Activated naive CD4-positive, alpha-beta T cell treated with anti-CD3 and anti-CD28 coated beads, Interleukin-2, amount 10 ng/mL, durations not matched to agents 7 days and 5 days (primary cell): ENCODE measurements around the gene LRRC4C.
"Not testable (repeated sequence)": the region's sequence is repeated elsewhere in the genome, so short reads cannot be mapped to it uniquely, and the experiment has no call there.

Source experiments
- CTCF ChIA-PET: fragments of 350-600 bp; sonication (Branson Sonifier 250); formaldehyde crosslinking; loops from one replicate; lab custom pipeline; 2021; ENCODE audit warnings: antibody characterized with exemption; lab: Charles Lee
- DNase-seq: peaks from one replicate; pipeline ENCODE4 v3.0.0-alpha.2; 2020
- H3K27ac Mint-ChIP-seq: one replicate; pipeline ENCODE4 v1.8.0; 2021; ENCODE audit warnings: mild to moderate bottlenecking, moderate library complexity, mixed read lengths
- H3K27me3 Mint-ChIP-seq: one replicate; pipeline ENCODE4 v1.8.0; 2021; ENCODE audit warnings: mild to moderate bottlenecking, mixed read lengths
- H3K36me3 Mint-ChIP-seq: one replicate; pipeline ENCODE4 v1.8.0; 2021; ENCODE audit warnings: mixed read lengths
- H3K4me1 Mint-ChIP-seq: one replicate; pipeline ENCODE4 v1.8.0; 2021; ENCODE audit warnings: mixed read lengths
- H3K4me3 Mint-ChIP-seq: one replicate; pipeline ENCODE4 v1.8.0; 2021; ENCODE audit warnings: mild to moderate bottlenecking, moderate library complexity, mixed read lengths
- H3K9me3 Mint-ChIP-seq: one replicate; pipeline ENCODE4 v1.8.0; 2021; ENCODE audit warnings: mixed read lengths

The LRRC4C gene

DNA sequence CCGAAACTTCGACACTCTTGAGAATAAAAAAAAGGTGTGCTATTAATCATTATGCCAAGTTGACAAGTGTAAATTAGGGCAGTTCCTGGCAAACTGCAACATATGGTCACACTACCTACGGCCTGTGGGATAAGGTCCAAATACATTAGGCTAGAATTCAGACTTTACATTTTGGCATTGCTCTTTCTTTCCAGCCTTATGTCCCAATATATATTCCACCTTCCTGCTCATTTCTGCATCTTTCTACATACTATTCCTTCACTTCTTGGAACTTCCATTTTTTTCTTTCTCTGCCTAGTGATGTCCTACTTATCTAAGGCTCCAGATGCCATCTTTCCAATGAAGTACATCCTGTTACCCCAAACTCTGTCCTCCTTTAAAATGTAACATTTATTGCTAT is 577.2 kb downstream of the LRRC4C start:
- Mint-ChIP-seq H3K27ac (no peak overlapping the region), H3K27me3 (no peaks in the 10 kb centered on the region), H3K4me1 (no peaks in the 10 kb centered on the region), H3K4me3 (no peak overlapping the region), H3K9me3 (peaks cover 16% of the 10 kb centered on the region), H3K36me3 (no peaks in the 10 kb centered on the region)
- DNase-seq, result no peak
- CTCF ChIA-PET, result no interaction called here

DNA sequence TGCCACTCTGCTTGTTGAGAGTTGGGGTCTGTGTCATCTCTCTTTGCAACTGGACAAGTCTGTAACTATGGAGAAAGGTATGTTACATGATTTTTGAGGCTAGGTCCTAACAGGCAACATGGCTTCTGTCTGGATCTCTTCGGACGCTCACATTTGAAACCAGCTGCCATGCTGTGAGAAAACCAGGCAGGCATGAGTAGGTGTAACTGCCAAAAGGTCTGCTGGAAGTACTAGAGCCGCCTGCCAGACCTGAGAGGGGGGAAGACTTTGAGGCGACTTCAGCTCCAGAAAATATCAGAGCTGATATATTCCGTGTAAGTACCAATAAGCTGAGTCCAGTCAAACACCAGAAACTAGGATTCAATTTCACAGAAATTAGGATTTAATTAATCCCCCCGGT is 579.5 kb downstream of the LRRC4C start:
- Mint-ChIP-seq H3K4me3 (no peak overlapping the region), H3K27me3 (no peaks in the 10 kb centered on the region), H3K9me3 (peaks cover 20% of the 10 kb centered on the region), H3K36me3 (no peaks in the 10 kb centered on the region), H3K4me1 (no peaks in the 10 kb centered on the region), H3K27ac (no peak overlapping the region)
- CTCF ChIA-PET, result no interaction called here
- no peak for DNase-seq

DNA sequence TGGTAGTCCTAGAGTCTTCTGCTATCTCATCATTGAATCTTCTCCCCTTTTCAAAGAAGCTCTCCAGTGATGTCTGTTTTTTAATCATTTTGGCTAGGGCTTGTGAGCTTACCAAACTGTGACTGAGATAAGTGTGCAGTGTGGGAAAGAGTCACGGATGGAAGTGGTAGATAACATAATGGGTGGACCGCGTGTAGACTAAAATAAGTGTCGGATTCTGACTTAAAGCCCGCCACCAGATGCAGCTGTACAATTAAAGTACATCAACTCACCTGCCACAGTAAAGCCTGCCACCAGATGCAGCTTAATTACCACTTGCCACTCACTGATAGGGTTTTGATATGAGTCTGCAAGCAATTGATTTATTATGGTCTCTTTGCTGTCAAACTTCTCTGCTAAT is 581.5 kb downstream of the LRRC4C start:
- Mint-ChIP-seq H3K27me3 (no peaks in the 10 kb centered on the region), H3K36me3 (no peaks in the 10 kb centered on the region), H3K4me3 (no peak overlapping the region), H3K9me3 (peaks cover 26% of the 10 kb centered on the region), H3K4me1 (no peaks in the 10 kb centered on the region), H3K27ac (no peak overlapping the region)
- no peak for DNase-seq
- CTCF ChIA-PET, result no interaction called here

DNA sequence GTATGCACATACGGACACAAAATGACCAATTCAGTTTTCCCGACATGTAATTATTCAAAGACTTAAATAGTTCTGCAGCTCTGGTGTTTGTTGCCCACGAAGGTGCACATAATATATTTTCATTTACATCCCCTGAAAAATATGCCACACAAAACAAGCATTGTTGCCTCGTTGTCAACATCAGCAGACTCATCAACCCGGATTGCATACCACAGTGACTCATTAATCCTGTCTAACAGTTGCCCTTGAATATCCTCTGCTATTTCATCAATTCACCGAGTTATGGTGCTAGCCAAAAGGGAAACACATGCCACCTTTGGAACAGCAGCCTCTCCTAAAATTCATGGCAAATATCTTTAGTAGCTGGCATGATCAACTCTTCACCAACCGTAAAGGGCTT is 582.2 kb downstream of the LRRC4C start:
- CTCF ChIA-PET, result interaction anchor here (1.5 kb wide), 1 partner anchor 10 kb away, joined by 3 read pairs; no protein-coding TSS in a partner anchor
- no peak for DNase-seq
- H3K4me3 Mint-ChIP-seq, result no peak overlapping the region

DNA sequence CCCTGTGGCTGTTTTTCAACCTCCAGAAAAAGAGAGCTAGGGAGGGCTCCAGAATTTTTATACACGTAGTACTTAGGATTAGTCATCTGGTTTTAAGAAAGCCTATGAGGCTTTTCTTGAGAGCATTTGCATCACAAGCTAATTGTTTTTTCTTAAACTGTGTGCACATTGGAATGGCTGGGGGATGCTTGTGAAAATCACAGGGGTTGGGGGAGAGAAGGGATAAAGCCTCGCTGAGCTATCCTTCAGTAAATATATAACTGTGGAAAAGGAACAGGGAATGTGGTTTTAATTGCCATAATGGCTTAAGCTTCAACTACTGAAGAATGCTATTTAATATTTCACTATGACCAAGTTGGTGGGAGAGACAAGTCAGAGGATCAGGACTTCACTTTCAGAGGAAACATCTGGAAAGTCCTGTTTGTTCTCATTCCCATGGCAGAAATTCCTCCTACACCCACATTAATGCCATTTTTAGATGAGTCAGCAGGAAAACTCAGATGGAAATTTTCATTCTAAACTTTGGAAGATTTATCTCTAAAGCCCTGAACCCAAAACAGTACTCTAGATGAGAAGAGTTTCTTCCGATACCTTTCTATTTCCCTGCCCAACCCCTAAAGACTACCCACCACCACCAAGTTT is 591.3 kb downstream of the LRRC4C start:
- Mint-ChIP-seq H3K4me3 (no peak overlapping the region), H3K27me3 (no peaks in the 10 kb centered on the region), H3K36me3 (no peaks in the 10 kb centered on the region), H3K4me1 (no peaks in the 10 kb centered on the region), H3K9me3 (peaks cover 19% of the 10 kb centered on the region), H3K27ac (no peak overlapping the region)
- CTCF ChIA-PET, result no interaction called here
- no peak for DNase-seq

More for the DNA sequence above, 582.2 kb downstream of the LRRC4C start:
- no peaks in the 10 kb centered on the region for H3K36me3 Mint-ChIP-seq
- H3K9me3 Mint-ChIP-seq, result peaks cover 23% of the 10 kb centered on the region
- no peaks in the 10 kb centered on the region for H3K4me1 Mint-ChIP-seq
- no peaks in the 10 kb centered on the region for H3K27me3 Mint-ChIP-seq
- H3K27ac Mint-ChIP-seq, result no peak overlapping the region

DNA sequence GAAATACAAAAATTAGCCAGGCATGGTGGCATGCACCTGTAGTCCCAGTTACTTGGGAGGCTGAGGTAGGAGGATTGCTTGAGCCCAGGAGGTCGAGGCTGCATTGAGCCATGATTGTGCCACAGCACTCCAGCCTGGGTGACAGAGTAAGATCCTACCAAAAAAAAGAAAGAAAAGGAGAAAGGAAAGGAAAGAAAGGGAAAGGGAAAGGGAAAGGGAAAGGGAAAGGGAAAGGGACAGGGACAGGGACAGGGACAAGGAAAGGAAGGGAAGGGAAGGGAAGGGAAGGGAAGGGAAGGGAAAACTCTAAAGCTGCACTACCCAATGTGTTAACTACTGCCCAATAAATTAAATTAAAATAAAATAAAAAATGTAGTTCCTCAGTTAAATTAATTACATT is 601.7 kb downstream of the LRRC4C start:
- H3K27me3 Mint-ChIP-seq, DNase-seq, CTCF ChIA-PET, H3K27ac Mint-ChIP-seq, H3K4me3 Mint-ChIP-seq, H3K36me3 Mint-ChIP-seq, H3K4me1 Mint-ChIP-seq: not testable (repeated sequence)
- peaks cover 11% of the 10 kb centered on the region for H3K9me3 Mint-ChIP-seq

DNA sequence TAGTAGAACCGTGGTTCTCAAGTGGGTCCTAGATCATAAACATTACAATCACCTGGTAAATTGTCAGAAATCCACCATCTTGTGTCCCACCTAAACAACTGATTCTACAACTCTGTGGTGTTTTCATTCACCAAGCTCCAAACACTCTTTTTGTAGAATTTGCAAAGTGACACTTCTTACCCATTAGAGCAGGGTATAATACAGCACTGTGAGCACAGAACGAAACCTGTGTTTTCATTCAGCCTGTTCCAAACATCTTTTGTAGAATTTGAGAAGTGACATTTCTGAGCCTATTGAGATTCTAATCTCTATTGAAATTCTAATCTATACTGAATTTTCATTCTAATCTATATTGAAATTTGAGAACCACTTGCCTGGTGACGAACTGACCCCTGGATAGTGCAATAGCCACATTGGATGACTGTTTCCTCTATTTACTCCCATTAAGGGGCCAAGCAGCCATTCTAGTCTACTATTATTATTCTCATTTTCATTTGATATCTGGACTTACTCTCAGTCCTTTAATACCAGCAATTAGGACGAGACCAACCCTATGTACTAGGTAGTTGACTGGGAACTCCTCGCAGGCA is 616.6 kb downstream of the LRRC4C start:
- Mint-ChIP-seq H3K36me3 (no peaks in the 10 kb centered on the region), H3K4me3 (no peak overlapping the region), H3K27ac (no peak overlapping the region), H3K27me3 (no peaks in the 10 kb centered on the region), H3K4me1 (no peaks in the 10 kb centered on the region), H3K9me3 (peaks cover 20% of the 10 kb centered on the region)
- CTCF ChIA-PET, result no interaction called here
- DNase-seq, result no peak

DNA sequence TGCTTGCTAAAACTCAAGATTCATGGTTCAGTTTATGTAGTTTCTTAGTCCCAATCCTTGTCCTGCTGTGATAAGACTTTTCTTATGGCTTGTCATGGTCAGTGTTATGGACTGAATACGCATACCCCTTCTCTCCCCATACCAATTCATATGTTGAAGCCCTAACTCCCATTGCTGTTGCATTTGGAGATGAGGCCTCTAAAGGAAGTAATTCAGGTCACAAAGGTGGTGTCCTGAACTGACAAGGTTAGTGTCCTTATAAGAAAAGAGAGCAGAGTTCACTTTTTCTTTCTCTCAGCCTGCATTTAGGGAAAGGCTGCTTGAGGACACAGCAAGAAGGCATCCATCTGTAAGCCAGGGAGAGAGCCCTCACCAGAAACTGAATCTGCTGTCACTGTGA is 618.2 kb downstream of the LRRC4C start:
- H3K4me3 Mint-ChIP-seq, result no peak overlapping the region
- H3K27me3 Mint-ChIP-seq, result no peaks in the 10 kb centered on the region
- no peak for DNase-seq
- CTCF ChIA-PET, result no interaction called here
- H3K9me3 Mint-ChIP-seq, result peaks cover 17% of the 10 kb centered on the region
- H3K36me3 Mint-ChIP-seq, result no peaks in the 10 kb centered on the region
- H3K27ac Mint-ChIP-seq, result no peak overlapping the region
- no peaks in the 10 kb centered on the region for H3K4me1 Mint-ChIP-seq

DNA sequence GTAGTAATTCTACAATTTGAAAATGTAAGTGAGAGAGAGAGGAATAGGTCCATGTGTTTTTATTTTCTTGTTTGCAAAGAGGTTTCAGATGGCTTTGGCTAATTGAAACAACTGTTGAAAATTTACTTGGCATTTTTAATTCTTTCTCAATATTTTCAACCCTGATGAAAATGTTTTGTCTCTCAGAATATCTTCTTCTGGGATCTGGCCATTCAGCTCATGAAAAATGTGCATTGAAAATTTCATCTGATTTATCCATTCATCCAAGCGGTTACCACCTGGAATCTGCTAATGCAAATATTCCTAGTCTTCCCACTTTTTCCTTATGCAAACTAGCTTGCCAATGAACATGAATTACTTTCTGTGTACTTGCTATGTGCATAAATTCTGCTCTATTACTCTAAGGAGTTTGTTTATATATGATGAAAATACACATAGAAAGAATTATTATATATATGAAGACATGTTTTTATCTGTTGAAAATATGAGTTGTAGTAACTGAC is 621.2 kb downstream of the LRRC4C start:
- Mint-ChIP-seq H3K4me1 (no peaks in the 10 kb centered on the region), H3K27me3 (no peaks in the 10 kb centered on the region), H3K9me3 (peaks cover 8% of the 10 kb centered on the region), H3K27ac (no peak overlapping the region), H3K36me3 (no peaks in the 10 kb centered on the region), H3K4me3 (no peak overlapping the region)
- no peak for DNase-seq
- CTCF ChIA-PET, result no interaction called here

DNA sequence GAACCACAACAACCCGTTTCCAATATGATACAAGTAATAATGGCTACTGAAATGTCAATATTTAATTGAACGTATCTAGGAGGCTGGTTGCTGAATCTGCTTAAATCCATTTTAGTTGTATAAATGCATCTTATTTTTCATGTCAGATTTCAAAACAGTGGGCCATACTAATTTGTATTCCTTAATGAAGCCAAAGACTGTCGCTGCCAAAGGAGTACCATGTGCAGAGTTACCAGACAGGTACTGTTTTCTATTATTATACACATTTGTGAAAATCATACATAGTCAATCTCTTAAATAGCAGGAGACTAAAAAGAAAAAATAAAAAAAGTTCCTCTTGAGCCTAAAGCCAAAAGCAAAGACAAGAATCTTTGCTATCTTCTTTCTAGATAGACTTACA is 632.3 kb downstream of the LRRC4C start:
- H3K4me3 Mint-ChIP-seq, result no peak overlapping the region
- H3K27ac Mint-ChIP-seq, result no peak overlapping the region
- no peaks in the 10 kb centered on the region for H3K4me1 Mint-ChIP-seq
- H3K36me3 Mint-ChIP-seq, result no peaks in the 10 kb centered on the region
- CTCF ChIA-PET, result no interaction called here
- no peaks in the 10 kb centered on the region for H3K27me3 Mint-ChIP-seq
- no peak for DNase-seq
- peaks cover 16% of the 10 kb centered on the region for H3K9me3 Mint-ChIP-seq

DNA sequence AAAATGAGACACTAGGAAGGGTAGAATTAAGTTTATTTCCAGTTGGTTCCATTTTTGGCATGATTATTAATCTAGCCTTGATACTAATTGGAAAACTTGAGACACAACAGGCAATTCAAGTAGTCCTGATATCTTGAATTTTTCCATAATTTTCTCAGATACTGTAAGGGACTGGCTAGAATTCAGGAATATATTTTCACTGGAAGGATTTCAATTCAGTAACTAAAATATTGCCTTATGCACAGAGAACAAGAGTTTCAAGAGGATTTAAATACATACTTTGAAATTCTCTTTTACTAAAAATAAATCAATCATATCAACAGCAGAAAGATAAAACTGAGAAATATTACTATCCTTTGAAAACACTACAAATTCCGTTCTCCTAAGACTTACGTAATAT is 632.9 kb downstream of the LRRC4C start:
- CTCF ChIA-PET, result no interaction called here
- Mint-ChIP-seq H3K27me3 (no peaks in the 10 kb centered on the region), H3K4me1 (no peaks in the 10 kb centered on the region), H3K36me3 (no peaks in the 10 kb centered on the region), H3K27ac (no peak overlapping the region), H3K4me3 (no peak overlapping the region), H3K9me3 (peaks cover 18% of the 10 kb centered on the region)
- no peak for DNase-seq

DNA sequence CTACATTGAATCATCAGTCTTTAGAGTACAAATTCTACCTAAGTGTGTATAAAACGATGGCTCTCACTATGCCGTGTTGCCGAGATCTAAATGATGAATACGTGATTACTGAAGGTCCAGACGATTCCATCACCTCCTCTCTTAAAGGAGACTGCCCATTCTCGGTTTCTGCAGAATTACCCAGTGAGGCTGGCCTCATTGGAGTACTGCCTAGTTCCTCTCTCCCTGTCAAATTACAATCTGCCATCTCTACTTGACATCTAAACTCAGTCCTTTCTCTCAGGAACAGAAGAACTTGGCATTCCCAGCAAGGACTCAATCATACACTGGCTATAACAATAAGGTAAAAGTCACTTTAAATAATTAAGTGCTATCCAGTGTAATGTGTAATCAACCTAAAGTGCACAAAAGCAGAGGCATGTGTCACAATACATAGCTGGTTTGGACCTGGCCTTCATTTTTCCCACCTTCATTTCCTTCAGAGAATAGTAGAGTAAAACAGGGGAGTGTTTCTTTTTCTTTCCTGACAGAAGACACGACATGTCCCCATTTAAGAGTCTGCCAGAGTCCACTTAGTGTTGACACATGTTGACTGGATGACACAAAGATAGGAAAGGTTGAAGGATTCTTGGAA is 634.1 kb downstream of the LRRC4C start:
- H3K4me1 Mint-ChIP-seq, result no peaks in the 10 kb centered on the region
- no peaks in the 10 kb centered on the region for H3K36me3 Mint-ChIP-seq
- CTCF ChIA-PET, result interaction anchor here (0.7 kb wide), 1 partner anchor 396 kb away, joined by 3 read pairs; no protein-coding TSS in a partner anchor
- peaks cover 18% of the 10 kb centered on the region for H3K9me3 Mint-ChIP-seq
- DNase-seq, result no peak
- H3K27ac Mint-ChIP-seq, result no peak overlapping the region
- no peaks in the 10 kb centered on the region for H3K27me3 Mint-ChIP-seq
- H3K4me3 Mint-ChIP-seq, result no peak overlapping the region

DNA sequence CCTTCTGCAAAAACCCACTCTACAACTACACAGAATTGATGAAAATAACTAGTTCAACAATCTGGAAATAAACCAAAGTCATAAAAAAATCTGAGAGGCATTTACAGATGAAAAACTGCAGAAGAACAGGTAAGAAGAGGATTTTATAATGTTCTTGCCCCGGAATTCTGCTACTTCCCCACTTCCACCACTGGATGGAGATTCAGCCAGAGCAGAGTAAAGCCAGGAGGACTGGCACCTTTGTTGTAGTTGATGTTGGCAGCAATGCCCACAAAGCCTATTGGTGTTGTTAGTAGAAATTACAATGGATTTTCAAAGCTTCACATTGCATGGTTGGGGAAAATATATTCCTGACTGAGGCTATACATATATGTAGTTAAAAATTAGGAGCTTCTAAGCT is 640.2 kb downstream of the LRRC4C start:
- no peak overlapping the region for H3K4me3 Mint-ChIP-seq
- peaks cover 19% of the 10 kb centered on the region for H3K9me3 Mint-ChIP-seq
- H3K27ac Mint-ChIP-seq, result no peak overlapping the region
- H3K27me3 Mint-ChIP-seq, result no peaks in the 10 kb centered on the region
- H3K36me3 Mint-ChIP-seq, result no peaks in the 10 kb centered on the region
- no peak for DNase-seq
- H3K4me1 Mint-ChIP-seq, result no peaks in the 10 kb centered on the region
- CTCF ChIA-PET, result no interaction called here

DNA sequence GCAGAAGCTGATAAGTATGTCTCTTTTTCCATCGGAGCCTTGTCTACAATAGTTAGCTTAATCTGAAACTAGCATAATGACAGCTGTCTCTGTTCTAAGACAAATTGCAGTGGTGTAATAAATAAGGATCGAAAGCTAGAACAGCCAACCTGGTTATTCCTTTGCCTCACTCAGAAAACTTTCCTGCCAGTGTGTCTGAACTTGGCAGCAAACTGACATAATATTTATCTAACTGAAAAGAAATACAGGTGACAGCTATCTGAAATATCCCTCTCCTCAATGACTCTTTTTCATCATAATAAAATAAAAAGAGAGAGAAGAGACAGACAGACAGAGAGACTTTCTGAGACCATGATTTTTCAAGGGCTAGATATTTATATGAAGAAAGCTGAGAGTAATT is 642.5 kb downstream of the LRRC4C start:
- peaks cover 17% of the 10 kb centered on the region for H3K9me3 Mint-ChIP-seq
- H3K27me3 Mint-ChIP-seq, result no peaks in the 10 kb centered on the region
- DNase-seq, result no peak
- CTCF ChIA-PET, result no interaction called here
- no peaks in the 10 kb centered on the region for H3K36me3 Mint-ChIP-seq
- no peaks in the 10 kb centered on the region for H3K4me1 Mint-ChIP-seq
- H3K27ac Mint-ChIP-seq, result no peak overlapping the region
- no peak overlapping the region for H3K4me3 Mint-ChIP-seq

DNA sequence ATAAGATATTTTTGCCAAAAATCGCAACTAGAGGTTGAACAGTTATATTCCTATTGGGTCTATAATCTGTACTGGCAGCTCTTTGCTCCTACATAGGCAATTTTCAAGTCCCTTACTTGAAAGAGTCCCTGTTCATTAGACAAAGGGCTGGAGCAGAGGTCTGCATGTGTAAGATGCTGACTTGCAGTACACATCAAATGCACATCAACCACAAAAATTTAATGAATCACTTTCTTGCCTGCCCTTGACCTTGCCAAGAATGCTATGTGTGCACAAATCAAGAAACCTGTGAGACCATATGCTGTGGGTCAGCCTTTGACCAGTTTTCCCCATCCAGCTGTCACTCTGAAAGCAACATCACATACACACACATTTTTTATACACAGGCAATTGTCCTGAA is 661.5 kb downstream of the LRRC4C start:
- H3K4me1 Mint-ChIP-seq, result no peaks in the 10 kb centered on the region
- peaks cover 11% of the 10 kb centered on the region for H3K9me3 Mint-ChIP-seq
- H3K36me3 Mint-ChIP-seq, result no peaks in the 10 kb centered on the region
- DNase-seq, result no peak
- no peaks in the 10 kb centered on the region for H3K27me3 Mint-ChIP-seq
- CTCF ChIA-PET, result no interaction called here
- H3K4me3 Mint-ChIP-seq, result no peak overlapping the region
- H3K27ac Mint-ChIP-seq, result no peak overlapping the region
